Islet precursor cell (in vitro differentiated cells): ENCODE results near the gene TJP1.
A peak's percentile ranks its signal among the peaks of the same experiment; 100 is the strongest.
"Not testable (repeated sequence)": the region's sequence is repeated elsewhere in the genome, so short reads cannot be mapped to it uniquely, and the experiment has no call there.

Experiments used
- DNase-seq: peaks from one replicate; pipeline ENCODE4 v3.0.0-alpha.2; 2018

TJP1 gene

DNA sequence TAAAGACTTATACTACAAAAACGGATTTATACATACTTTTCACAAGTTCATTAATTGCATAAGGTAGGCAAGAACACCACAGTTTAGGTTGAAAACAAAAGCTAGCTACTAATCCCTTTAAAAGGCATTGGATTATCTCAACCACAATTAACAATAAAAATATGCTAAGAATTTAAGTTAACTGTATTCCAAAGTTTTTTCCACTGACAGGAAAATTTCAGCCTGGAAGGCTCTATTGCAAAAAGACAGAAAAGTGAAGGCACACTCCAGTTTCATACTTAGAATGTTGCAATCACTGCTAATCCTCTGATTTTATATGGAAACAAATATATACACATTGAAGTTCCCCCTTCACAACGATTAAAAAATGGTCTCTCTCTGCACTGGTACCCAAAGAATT, 71.5 kb downstream of the TJP1 start:
- DNase-seq = no peak

DNA sequence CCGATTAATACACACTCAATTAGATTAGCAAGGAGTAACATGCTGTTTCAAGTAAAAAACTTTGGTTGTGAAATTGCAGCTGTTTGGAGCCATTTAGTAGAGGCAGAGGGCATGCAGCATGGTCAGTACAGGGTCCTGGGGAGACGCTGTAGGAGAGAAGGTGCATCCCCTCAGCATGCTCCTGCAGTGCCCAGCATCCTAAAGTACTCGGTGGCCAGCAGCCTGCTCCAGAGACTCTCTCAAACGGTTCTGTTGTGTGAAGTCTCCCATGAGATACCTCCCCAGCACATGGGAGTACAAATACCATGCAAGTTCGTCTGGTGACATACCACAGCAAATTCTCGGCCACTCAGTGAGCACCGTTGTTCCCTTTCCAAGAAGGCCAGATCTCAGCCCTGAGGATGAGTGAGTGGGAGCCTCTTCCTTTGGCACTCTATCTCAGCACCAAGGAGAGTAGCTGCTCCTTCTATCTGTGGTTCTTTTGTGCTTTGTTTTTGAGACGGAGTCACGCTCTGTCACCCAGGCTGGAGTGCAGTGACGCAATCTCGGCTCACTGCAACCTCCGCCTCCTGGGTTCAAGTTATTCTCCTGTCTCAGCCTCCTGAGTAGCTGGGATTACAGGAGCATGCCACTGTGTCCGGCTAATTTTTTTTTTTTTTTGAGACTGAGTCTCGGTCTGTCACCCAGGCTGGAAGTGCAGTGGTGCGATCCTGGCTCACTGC, 72.7 kb downstream of the TJP1 start:
- peak; percentile 86 for DNase-seq

DNA sequence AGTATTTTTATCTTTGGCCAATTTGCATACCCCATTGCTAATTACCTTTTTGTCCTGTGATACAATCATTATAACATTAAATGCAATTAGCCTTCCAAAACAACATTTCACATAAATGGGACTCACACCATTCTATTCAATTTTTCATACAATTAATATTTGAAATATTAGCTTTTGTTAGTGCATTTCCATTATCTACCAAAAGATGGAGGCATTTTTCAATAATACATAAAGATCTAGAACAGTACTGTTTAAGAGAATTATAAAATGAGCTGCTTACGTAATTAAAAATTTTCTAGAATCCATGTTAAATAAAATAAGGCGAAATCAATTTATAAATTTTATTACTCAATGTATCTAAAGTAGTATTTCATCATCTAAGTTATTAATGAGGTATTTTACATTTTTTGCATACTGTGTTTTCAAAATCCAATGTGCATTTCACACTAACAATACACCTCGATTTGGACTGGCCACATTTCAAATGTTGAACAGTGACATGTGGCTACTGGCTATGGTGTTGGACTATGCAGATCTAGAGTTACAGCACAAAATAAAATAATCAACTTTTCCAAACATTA, 74.3 kb downstream of the TJP1 start:
- DNase-seq = no peak

DNA sequence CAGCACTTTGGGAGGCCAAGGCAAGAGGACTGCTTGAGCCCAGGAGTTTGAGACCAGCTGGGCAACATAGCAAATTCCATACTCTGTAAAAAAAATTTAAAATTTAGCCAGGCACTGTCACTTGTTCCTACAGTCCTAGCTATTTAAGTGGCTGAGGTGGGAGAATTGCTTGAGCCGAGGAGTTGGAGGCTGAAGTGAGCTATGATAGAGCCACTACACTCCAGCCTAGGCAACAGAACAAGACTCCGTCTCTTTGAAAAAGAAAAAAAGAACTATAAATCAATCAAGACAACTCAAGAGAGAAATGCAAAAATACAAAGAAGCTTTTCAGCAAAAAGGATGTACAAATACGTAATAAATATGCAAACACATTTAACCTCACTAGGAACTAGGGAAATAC, 78.8 kb downstream of the TJP1 start:
- no peak for DNase-seq

DNA sequence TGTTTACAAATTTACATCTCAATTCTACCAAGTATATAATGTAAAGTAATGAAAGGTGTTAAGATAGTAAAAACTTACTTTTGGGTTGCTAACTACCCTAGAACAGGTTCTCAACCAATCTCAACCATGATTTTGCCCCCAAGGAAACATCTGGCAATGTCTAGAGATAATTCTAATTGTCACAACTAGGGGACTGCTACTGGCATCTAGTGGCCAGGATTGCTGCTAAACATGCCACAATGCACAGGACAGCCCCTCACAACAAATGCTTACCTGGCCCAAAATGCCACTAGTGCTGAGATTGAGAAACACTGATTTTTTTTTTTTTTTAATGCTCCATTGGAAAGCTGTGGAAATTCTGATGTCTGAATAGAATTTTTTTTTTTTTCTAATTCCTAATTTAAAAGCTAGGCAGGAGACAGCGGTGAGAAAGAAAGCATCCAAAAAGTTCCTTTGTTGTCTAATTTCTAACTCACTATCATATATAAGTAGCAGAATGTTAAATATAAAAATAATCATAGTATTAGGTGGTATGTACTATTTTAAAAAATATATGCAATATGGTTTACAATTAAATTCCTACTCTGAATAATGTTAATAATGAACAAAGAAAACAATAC, 81.5 kb downstream of the TJP1 start:
- DNase-seq = no peak

DNA sequence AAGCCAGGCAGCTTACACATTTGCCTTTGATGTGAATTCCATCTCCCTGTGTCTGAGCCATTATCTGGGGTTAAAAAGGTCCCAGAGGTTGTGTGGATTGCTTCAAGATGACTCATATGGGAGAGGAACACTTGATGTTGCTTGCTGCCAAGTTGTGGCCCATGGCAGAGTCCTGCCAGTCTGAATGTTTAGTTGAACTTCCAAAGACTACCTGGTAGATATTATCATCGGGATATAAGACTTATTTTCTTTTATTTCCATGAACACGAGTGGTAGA, 85.6 kb downstream of the TJP1 start:
- DNase-seq = peak; percentile 90

DNA sequence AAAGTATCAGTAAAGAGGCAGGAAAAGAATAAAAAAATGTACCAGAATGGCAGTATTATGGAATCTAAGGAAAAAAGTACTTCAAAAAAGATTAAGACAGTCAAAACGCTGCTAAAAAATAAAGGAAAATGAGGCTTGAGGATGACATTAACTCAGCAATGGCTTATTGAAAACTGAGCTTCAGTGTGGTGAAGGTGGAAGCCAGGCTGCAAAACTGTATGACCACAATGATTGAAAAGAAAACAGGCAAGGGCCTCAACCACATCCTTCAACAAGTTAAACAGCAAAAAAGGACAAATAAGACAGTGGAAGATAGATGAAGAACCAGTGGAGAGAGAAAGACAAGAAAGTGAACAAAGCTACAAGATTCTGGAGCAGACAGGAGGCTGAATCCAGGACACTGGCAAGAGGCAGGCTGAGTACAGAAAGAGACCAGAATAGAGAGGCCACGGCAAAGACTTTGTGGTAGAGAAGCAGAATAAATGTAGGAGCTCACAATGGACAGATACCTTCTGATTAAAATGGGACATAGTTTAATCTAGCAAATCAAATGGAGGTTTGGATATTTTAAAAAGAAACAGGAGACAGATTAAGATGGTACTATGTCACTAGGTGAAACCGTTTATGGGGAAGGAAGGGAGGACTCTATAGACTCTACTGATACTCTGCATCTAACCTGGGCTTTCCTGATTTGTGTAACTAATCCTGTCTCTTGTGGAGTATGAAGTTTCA, 86.1 kb downstream of the TJP1 start:
- DNase-seq = no peak

DNA sequence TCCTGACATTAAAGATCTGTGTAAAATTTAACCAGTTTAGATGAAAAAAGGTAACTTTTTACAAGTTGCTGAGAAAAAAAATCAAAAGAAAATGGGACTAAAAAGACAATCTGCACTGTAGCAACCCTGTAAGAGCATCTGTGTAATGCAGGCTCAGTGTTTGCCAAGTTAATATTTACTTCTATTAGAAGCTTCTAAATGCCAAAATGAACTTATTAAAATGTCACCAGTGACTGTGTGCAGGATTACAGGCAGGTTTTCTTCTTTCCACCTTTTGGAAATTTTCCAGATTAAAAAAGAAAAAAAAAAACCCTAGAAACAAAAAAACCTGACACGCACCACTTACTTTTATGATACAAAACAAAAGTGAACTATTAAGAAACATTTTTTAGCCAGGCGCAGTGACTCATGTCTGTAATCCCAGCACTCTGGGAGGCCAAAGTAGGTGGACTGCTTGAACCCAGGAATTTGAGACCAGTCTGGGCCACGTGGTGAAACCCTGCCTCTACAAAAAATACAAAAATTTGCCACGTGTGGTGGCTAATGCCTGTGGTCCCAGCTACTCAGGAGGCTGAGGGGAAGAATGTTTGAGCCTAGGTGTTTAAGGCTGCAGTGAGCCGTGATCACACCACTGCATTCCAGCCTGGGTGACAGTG, 87.2 kb downstream of the TJP1 start:
- peak; percentile 59 for DNase-seq

DNA sequence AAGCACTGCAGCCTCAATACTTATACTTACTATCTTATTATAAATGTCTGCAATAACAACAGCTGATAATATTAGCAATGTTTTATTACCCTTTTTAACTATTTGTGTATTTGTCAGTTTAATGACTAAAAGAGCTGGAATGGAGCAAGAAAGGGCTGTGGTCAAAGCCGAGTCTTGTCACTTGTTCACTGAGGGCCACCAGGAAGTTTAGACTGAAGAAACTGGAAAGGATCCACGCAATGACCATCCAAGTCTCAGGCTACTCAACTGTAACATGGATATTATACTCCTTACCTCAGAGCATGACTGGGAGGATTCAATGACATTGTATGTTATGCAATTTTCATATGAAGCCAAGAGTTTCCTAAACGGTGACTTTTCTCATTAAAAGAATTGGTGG, 90.4 kb downstream of the TJP1 start:
- no peak for DNase-seq

DNA sequence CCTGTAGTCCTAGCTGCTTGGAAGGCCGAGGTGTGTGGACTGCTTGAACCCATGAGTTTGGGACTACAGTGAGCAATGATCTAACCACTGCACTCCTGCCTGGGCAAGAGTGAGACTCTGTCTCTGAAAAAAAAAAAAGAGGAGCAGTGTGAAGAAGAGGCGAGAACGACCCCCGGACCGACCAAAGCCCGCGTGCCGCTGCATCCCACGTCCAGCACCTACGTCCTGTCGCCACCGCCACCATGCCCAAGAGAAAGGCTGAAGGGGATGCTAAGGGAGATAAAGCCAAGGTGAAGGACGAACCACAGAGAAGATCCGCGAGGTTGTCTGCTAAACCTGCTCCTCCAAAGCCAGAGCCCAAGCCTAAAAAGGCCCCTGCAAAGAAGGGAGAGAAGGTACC, 91.8 kb downstream of the TJP1 start:
- not testable (repeated sequence) for DNase-seq

DNA sequence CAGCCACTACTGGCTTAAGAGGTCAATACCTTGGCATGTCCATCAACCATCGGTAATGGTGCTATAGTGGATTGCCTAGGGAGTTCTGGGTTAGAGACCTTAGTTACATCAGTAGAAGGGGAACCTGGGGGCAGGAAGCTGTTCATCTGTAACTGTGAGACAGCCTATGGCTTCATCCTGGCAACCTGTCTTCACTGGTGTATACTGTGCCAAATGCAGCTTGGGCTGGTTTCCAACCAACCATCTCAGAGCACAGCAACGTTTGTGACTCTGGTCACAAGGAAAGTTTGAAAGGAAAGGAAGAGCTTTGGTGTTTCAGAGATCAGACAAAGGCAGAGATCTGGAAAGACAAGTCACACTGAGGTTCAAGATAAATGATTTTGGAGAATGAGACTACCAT, 93.8 kb downstream of the TJP1 start:
- no peak for DNase-seq

DNA sequence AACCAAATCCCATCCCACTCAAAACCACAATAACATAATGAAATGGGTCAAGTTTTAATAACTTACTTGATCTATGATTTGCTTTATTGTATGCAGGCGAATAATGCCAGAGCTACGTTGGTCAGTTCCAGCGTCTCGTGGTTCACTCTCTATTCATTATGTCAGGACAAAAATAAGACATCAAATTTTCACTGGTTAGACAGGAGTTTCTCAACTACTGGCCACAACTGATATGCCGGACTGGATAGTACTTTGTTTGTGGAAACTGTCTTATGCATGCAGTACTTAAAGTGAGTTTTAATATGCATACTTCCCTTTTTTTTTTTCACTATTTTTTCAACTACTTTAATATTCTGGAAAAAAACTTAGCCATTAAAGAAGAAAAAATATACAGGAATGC, 94.4 kb downstream of the TJP1 start:
- DNase-seq = no peak

DNA sequence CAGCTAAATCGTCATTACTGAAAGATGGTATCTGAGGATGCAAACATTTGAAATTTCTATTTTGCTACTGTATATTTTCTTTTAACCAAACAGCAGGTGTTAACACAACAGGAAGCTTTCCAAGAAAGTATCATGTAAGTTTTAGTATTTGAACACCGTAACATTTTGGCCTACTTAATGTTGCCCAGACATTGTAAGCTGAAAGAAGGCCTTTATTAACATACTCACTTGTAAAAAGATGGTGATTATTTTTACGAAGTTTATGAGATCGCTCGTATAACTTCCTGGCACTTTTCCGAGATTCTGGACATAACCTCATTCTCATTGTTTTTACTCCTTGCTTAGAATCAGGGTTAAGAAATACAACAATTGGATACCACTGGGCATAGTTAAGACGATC, 95.7 kb downstream of the TJP1 start:
- DNase-seq = no peak

DNA sequence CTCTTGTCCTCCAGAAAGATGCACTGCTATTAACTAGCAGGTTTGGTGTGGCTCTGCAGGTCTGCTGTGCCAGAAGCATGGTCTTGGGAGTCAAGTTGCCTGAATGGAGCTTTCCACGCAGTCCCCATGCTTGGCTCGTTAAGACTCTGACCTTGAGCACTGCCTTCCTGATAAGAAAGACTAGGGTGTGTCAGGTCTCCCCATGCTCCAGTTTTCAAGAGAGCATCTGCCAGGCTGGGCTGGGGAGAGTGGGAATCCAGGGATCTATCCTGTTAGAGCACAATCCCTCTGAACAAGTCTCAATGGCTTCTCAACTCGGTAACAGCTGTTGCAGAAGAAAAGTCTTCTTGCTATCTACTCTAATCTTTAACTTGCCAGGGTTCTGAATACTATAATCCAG, 98.2 kb downstream of the TJP1 start:
- DNase-seq = no peak

DNA sequence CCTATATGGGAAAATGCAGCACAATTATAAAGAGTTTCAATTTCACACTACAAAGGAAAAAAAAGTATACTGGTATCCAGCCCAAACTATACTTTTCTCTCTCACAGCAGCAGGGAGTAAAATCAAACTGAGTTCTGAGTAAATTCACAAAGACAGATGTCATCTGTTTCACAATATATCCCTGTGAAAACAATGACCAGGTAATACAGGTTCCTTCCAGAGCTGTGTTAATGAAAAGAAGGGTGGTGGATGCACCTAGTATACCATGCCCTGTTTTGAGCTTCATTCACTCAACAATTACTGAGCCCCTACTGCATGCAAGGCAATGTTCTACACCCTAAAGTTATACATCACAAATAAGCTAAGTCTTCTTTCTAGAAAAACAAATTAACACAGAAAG, 108.5 kb downstream of the TJP1 start:
- no peak for DNase-seq

DNA sequence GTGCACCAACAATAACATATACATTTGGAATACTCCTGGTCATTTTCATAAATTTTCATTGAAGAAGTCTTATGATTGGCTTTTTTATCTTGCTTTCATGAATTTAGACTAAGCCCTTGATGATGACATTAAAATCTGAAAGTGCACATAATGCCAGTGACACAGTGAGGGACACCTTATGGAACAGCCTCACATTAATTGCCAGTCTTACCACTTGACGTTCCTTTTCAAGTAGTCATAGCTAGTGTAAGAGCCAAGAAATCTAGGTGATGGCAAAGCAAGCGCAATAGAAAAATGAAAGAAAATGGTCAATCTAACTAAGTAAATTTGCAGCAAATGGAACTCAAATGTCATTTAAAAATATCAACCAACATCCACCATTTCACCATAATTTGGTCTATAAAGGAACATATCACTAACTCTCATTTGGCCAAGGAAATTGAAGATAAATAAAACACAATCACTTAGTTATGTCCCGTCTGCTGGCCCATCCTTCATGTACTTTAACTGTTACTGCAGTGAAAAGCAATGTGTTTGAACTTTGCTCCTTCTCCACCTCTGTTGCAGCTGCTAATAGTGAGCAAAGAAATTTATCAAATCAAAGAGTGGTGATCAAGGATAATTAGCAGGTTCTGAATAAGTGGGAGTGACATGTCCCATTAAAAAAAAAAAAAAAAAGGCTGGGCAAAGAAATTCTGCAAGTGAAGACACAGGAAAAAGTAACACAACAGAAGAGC, 110.0 kb downstream of the TJP1 start:
- DNase-seq = no peak

DNA sequence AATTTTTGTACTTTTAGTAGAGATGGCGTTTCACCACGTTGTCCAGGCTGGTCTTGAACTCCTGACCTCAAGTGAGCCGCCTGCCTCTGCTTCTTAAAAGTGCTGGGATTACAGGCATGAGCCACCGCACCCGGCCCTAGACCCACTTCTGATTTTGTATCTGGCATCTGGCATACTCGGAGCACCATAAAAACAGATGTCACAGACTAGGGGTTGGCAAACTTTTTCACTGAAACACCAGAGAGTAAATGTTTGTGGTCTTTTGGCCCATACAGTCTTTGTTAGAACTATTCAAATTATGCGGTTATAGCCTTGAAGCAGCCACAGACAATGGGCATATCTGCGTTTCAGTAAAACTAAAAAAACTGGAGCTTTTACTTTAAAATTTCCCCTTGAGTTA, 110.7 kb downstream of the TJP1 start:
- no peak for DNase-seq

DNA sequence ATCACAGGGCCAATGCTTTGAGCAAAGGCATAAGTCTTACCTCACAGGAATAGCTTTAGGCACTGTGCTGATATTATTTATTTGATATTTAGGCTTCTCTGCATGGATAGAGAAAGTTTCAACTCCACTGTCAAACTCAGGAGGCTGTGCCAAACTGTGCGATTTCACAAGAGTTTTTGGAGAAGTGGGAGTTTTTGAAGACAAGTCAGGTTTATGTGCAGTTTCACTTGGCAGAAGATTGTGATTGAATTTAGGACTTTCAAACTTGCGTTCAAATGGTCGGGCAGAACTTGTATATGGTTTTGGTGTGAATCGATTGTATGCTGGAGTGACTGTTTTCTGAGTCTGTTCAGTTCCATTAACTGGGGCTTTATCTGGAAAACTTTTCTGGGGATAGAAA, 113.7 kb downstream of the TJP1 start:
- no peak for DNase-seq

DNA sequence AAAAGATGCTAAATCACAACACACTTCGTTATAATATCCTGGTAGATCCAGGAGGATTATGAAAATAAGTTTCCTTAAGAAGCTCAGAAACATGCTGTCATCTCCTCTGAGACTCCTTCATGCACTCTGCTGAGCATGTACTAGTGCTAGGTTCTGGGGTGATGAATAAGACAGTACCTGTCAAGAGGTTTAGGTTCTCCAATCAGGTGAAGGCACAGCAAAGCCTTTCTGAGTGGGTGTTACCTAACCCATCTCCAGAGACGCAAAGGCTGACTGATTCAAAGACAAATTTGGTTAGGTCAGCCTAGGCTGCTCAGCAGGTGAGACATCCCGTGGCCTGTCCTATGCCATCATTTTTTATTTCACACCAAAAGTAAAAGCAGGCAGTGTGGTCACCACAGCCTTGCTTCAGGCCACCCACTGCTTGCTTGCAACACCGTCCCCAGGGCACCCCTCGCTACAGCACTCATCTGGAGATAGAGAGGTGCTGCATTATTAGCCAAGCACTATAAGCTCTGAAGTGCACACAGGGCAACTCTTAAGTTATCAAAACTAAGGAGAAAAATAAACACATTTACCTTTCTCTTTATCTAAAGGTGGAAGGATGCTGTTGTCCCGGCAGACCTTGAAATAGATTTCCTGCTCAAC, 117.2 kb downstream of the TJP1 start:
- no peak for DNase-seq

DNA sequence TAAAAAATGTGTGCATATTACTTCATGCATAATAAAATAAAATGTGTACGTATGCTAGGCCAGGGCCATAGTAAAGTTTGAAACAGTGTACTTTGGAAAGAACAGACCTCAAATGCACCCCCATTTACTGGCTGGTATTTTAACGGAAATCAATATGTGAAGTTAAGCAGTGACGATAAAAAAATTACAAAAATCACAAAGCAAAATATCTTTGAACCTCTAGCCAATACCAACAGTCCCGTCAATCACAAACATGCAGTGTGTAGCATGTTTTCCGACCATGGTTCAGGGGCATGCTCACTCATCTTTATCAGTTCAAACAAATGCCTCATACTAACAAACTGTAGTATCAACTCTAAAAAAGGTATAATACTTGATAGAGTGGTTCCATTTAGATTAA, 121.1 kb downstream of the TJP1 start:
- no peak for DNase-seq

DNA sequence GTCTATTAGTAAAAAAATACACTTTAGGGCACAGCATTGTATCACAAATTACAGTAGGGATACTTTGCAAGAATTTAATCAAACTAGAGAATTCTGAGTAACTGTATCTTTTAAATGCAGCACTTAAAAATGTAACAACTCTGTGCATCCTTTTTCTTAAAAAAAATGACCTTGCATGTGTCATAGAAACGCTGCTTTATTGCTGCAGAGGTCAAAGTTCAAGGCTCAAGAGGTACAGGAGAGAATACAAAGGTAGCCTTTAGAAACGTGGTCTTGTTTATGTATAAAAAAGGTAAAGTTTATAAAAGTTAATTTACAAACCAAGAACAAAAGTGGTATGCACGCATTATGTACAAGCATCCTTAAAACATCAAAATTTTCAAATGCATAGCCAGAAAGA, 122.0 kb downstream of the TJP1 start:
- no peak for DNase-seq

DNA sequence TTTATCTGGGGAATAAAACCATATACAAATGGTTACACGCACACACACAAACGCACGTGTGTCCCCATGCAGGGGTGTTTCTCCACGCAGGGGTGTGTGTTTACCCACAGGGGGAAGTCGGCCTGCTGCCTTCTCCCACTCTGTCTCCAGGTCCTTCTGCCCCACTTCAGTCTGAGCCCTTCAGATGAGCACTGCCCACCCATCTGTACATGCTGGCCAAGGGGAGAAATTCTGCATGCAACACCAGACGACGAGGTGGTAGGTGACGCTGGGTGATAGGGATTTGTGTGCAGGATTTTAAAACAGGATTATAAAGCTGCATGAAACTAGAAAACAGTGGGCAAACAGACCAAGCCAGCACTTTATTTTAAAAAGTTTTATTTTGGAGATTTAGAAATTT, 122.5 kb downstream of the TJP1 start:
- DNase-seq = no peak
